PC-3 (cell line): ENCODE measurements around the gene PPP1R3C.

Experiments
- CTCF ChIP-seq: fragments of 300-600 bp; sonication (generic); conservative IDR thresholded peaks from 2 replicates; pipeline ENCODE4 v1.5.1; 2017; ENCODE audit warnings: antibody characterized with exemption, low read depth, mild to moderate bottlenecking, low read length
- EZH2 ChIP-seq: fragments of 300-600 bp; sonication (generic); IDR thresholded peaks from one replicate; pipeline ENCODE4 v1.6.1; 2017; ENCODE audit warnings: antibody characterized with exemption, mild to moderate bottlenecking, low read length; ENCODE audit not compliant: unreplicated experiment
- EZH2phosphoT487 ChIP-seq: fragments of 300-600 bp; sonication (generic); IDR thresholded peaks from 2 replicates; pipeline ENCODE4 v1.6.1; 2018; ENCODE audit warnings: mild to moderate bottlenecking, antibody characterized with exemption, low read length, borderline replicate concordance

- TF ChIP-seq EZH2 (no peak), CTCF (no peak), EZH2phosphoT487 (no peak)
Observed at GRCh38 chr10:91590904-91591796, 41.7 kb downstream of the PPP1R3C start.
